Measurements from ENCODE around the gene IAH1. TPM values are rescaled to one million over a fixed set of nuclear protein-coding genes. Genes with fewer than 3 reads are reported as not detected.

IAH1 gene
- total RNA-seq, 1 donor from 2014 or later, result 39.7 TPM

- no peaks in the 10 kb centered on the region for H3K27me3 Mint-ChIP-seq (ENCODE audit: low read depth)
- DNase-seq (ENCODE audit: low spot score in 2 of 2, unreplicated experiment in 2 of 2), result no peak
- H3K4me1 Mint-ChIP-seq, result no peaks in the 10 kb centered on the region
- no peaks in the 10 kb centered on the region for H3K9me3 Mint-ChIP-seq
- peaks cover 38% of the 10 kb centered on the region for H3K36me3 Mint-ChIP-seq
- TF ChIP-seq, protein P1, sequence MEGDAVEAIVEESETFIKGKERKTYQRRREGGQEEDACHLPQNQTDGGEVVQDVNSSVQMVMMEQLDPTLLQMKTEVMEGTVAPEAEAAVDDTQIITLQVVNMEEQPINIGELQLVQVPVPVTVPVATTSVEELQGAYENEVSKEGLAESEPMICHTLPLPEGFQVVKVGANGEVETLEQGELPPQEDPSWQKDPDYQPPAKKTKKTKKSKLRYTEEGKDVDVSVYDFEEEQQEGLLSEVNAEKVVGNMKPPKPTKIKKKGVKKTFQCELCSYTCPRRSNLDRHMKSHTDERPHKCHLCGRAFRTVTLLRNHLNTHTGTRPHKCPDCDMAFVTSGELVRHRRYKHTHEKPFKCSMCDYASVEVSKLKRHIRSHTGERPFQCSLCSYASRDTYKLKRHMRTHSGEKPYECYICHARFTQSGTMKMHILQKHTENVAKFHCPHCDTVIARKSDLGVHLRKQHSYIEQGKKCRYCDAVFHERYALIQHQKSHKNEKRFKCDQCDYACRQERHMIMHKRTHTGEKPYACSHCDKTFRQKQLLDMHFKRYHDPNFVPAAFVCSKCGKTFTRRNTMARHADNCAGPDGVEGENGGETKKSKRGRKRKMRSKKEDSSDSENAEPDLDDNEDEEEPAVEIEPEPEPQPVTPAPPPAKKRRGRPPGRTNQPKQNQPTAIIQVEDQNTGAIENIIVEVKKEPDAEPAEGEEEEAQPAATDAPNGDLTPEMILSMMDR (IDR thresholded peaks at IDR 0.05; ENCODE audit: unreplicated experiment), result no peak
- no peak overlapping the region for H3K27ac Mint-ChIP-seq
- no peak overlapping the region for H3K4me3 Mint-ChIP-seq
These were observed 8.8 kb downstream of the IAH1 start for GRCh38 chr2:9483107-9483506.

GRCh38 chr2:9484533-9484932 is 10.2 kb downstream of the IAH1 start:
- no peaks in the 10 kb centered on the region for H3K27me3 Mint-ChIP-seq (ENCODE audit: low read depth)
- no peak for DNase-seq (ENCODE audit: low spot score in 2 of 2, unreplicated experiment in 2 of 2)
- no peak overlapping the region for H3K27ac Mint-ChIP-seq
- no peak overlapping the region for H3K4me3 Mint-ChIP-seq
- H3K9me3 Mint-ChIP-seq, result no peaks in the 10 kb centered on the region
- no peaks in the 10 kb centered on the region for H3K4me1 Mint-ChIP-seq
- peaks cover 43% of the 10 kb centered on the region for H3K36me3 Mint-ChIP-seq
- TF ChIP-seq, protein P1 (IDR thresholded peaks at IDR 0.05; ENCODE audit: unreplicated experiment), result no peak

- no peaks in the 10 kb centered on the region for H3K4me1 Mint-ChIP-seq
- no peaks in the 10 kb centered on the region for H3K27me3 Mint-ChIP-seq (ENCODE audit: low read depth)
- DNase-seq (ENCODE audit: low spot score in 2 of 2, unreplicated experiment in 2 of 2), result no peak
- H3K36me3 Mint-ChIP-seq, result peaks cover 59% of the 10 kb centered on the region
- H3K4me3 Mint-ChIP-seq, result no peak overlapping the region
- no peaks in the 10 kb centered on the region for H3K9me3 Mint-ChIP-seq
- H3K27ac Mint-ChIP-seq, result no peak overlapping the region
- TF ChIP-seq, protein P1 (IDR thresholded peaks at IDR 0.05; ENCODE audit: unreplicated experiment), result no peak
These were observed 14.5 kb downstream of the IAH1 start for GRCh38 chr2:9488583-9489547.

- DNase-seq (ENCODE audit: low spot score in 2 of 2, unreplicated experiment in 2 of 2), result no peak
- Mint-ChIP-seq H3K9me3 (no peaks in the 10 kb centered on the region), H3K4me1 (no peaks in the 10 kb centered on the region), H3K27me3 (ENCODE audit: low read depth) (no peaks in the 10 kb centered on the region), H3K36me3 (peaks cover 52% of the 10 kb centered on the region), H3K27ac (no peak overlapping the region), H3K4me3 (no peak overlapping the region)
- TF ChIP-seq, protein P1 (IDR thresholded peaks at IDR 0.05; ENCODE audit: unreplicated experiment), result no peak
These were observed 16.4 kb downstream of the IAH1 start for GRCh38 chr2:9490789-9491188.

DNA sequence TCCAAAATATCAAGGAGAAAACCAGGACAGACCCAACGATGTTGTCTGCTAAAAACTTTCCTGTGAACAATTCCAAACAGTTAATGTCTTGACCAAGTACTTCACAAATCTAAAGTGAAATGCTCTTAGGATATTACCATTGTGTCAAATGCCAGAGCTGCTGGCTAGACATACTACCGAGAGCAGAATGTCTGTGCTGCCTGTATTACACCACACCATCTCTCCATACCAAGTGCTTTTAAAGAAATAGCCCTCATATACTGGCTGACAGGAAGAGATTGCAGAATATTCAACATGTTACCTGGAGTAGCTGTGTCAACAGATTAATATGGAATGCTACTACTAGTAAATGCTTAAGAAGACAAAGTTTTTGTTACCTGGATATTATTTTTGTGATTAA is 18.6 kb downstream of the IAH1 start:
- DNase-seq (ENCODE audit: low spot score in 2 of 2, unreplicated experiment in 2 of 2), result no peak
- Mint-ChIP-seq H3K36me3 (peaks cover 51% of the 10 kb centered on the region), H3K4me3 (no peak overlapping the region), H3K27ac (no peak overlapping the region), H3K9me3 (no peaks in the 10 kb centered on the region), H3K27me3 (ENCODE audit: low read depth) (no peaks in the 10 kb centered on the region), H3K4me1 (no peaks in the 10 kb centered on the region)
- TF ChIP-seq, protein P1 (IDR thresholded peaks at IDR 0.05; ENCODE audit: unreplicated experiment), result no peak

Measured in mesothelial cell of epicardium (in vitro differentiated cells).